GM19372 (cell line): ENCODE results near the gene TEX11.
"Not testable (repeated sequence)": the region's sequence is repeated elsewhere in the genome, so short reads cannot be mapped to it uniquely, and the experiment has no call there.

Source experiments
- ATAC-seq: cut with Tn5 transposase; IDR thresholded peaks from one replicate; pipeline ENCODE4 v1.9.1; 2021; ENCODE audit warnings: mild to moderate bottlenecking, low read depth, moderate library complexity; ENCODE audit not compliant: unreplicated experiment

Gene TEX11

GRCh38 chrX:70618467-70618866 lies 290.0 kb downstream of the TEX11 start:
- ATAC-seq, result no peak

- no peak for ATAC-seq
Measured at GRCh38 chrX:70613295-70613694, 295.2 kb downstream of the TEX11 start.

- ATAC-seq, result no peak
Measured at GRCh38 chrX:70605352-70605751, 303.2 kb downstream of the TEX11 start.

- ATAC-seq, result no peak
Measured at GRCh38 chrX:70592091-70592490, 316.4 kb downstream of the TEX11 start.

- ATAC-seq, result not testable (repeated sequence)
Measured at GRCh38 chrX:70587158-70587557, 321.4 kb downstream of the TEX11 start.

GRCh38 chrX:70577442-70577841 lies 331.1 kb downstream of the TEX11 start:
- ATAC-seq, result no peak

DNA sequence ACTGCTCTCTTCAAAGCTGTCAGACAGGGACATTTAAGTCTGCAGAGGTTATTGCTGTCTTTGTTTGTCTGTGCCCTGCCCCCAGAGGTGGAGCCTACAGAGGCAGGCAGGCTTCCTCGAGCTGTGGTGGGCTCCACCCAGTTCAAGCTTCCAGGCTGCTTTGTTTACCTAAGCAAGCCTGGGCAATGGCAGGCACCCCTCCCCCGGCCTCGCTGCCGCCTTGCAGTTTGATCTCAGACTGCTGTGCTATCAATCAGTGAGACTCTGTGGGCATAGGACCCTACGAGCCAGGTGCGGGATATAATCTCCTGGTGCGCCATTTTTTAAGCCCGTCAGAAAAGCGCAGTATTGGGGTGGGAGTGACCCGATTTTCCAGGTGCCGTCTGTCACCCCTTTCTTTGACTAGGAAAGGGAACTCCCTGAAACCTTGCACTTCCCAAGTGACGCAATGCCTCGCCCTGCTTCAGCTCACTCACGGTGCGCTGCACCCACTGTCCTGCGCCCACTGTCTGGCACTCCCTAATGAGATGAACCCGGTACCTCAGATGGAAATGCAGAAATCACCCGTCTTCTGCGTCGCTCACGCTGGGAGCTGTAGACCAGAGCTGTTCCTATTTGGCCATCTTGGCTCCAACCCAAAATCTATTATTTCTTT lies 338.5 kb downstream of the TEX11 start:
- ATAC-seq, result not testable (repeated sequence)

DNA sequence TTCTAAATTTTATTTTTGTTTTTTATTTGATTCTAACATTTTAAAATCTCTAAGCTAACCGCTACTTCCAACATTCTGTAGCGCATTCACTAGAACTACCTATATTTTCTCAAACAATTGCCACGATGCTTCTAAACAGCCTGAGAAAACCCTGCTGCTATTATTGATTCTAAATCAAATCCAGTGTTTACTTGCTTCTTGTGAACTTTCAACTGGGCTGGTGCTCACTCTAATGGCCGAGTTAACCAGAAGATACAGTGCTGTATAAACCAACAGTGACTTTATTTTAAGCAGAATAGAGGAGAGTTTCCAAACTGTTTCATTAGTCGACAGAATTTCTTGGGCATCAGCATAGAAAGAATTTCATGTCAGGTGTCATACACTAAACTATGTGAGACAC lies 353.6 kb downstream of the TEX11 start:
- no peak for ATAC-seq

- no peak for ATAC-seq
Measured at GRCh38 chrX:70554523-70554922, 354.0 kb downstream of the TEX11 start.

GRCh38 chrX:70554081-70554480 lies 354.4 kb downstream of the TEX11 start:
- ATAC-seq, result no peak

DNA sequence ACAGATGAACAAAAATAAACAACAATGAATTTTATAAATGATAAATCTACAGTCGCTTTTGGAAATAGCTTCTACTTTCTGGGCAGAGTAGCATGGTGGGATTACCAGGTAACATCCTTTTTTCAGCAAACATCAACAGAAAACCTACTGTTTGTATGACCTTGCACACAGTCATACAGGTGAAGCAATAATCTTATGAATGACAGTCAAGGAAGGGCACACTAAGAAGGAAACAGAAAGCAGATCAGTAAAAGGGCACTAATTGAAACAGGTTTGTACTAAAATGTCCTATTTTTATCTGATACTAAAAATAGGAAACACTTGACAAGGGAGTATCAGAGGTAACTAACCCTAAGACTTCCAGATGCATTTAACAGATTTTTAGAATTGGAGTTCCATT lies 355.0 kb downstream of the TEX11 start:
- no peak for ATAC-seq

DNA sequence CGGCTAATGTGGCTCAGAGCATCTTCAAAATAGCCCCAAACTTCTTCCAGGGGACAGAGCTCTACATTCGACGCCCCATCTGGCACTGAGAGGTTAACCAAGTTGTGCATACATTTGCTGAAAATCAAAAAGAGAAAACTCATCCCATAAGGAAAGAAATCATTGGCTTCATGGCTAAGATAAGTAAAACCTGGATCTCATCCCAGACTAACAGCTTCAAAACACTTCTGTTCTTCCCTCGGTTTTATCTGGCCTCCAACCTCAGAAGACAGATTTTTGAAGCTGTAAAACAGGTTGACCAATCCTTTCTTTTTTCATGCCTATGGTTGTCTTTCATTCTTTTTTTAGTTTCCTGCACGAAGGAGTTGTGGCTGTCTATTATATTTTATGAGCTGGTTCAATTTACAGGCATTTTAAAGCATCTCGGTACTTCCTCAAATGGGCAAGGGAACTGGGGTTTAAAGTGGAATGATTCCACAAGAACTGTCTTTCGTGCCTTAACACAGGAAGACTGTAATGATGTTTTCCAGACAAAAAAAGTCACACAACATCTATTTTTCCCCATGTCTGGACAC lies 356.3 kb downstream of the TEX11 start:
- ATAC-seq, result no peak

GRCh38 chrX:70549429-70549828 lies 359.1 kb downstream of the TEX11 start:
- no peak for ATAC-seq

DNA sequence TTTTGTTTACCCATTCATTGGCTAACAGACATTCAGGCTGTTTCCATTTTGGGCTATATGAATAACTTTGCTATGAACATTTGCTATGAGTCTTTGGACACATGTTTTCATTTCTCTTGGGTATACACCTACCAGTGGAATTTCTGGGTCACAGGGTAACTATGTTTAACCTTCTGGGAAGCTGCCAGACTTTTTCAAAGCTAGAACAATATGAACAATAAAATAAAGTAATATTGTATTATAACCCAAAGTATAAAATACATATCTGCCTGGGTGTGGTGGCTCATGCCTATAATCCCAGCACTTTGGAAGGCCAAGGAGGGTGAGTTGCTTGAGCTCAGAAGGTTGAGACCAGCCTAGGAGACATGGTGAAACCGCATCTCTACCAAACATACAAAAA lies 373.3 kb downstream of the TEX11 start:
- ATAC-seq, result no peak

DNA sequence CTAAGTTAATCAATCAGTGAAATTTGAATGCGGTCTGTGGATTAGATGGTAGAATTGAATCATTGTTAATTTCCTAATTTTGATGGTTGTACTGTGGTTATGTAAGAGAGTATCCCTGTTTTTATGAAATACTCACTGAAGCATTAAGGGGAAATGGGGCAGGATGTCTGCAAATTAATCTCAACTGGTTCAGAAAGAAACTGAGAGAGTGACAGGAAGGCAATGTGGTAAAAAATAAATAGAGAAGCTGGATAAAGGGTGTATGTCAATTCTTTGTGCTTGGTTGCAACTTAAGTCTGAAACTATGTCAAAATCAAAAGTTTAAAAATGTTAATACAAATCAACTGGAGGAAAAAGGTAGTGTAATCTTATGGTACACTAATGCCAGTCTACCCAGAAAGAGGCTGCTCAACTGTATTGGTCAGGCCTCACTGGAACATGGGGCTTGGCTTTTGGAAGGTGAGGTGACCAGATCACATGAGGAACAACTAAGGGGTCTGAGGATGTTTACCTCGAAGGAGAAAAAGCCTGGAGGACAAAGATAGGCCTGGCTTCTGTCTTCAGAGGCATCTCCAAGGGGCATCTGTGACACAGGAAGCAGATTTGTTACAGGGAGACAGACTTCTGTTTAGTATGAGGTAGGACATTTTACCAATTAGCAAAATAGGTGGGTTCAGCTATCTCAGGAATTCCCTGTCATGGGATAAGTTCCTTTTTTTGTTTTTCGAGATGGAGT lies 380.7 kb downstream of the TEX11 start:
- ATAC-seq, result no peak

- no peak for ATAC-seq
Measured at GRCh38 chrX:70527053-70527452, 381.5 kb downstream of the TEX11 start.

- no peak for ATAC-seq
Measured at GRCh38 chrX:70525733-70526132, 382.8 kb downstream of the TEX11 start.

GRCh38 chrX:70515692-70516091 lies 392.8 kb downstream of the TEX11 start:
- ATAC-seq, result not testable (repeated sequence)

GRCh38 chrX:70515270-70515669 lies 393.2 kb downstream of the TEX11 start:
- ATAC-seq, result not testable (repeated sequence)

DNA sequence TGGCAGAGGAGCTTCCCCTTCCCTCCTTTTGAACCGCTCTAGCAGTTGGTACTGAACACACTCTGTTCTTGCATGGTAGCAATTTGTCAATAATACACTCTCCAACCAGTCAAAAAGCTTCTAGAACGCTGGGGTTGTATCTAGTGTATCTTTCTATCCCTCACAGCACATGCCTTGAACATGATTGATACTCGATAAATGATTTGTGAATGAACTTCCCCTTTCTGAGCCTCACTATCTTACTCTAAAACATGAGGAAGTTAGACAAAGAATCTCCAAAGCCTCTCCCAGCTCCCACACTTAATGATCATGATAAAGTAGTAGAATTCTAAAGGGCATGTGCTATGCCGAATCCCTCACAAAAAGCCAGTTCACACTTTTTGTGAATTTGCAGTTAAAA lies 399.4 kb downstream of the TEX11 start:
- no peak for ATAC-seq

DNA sequence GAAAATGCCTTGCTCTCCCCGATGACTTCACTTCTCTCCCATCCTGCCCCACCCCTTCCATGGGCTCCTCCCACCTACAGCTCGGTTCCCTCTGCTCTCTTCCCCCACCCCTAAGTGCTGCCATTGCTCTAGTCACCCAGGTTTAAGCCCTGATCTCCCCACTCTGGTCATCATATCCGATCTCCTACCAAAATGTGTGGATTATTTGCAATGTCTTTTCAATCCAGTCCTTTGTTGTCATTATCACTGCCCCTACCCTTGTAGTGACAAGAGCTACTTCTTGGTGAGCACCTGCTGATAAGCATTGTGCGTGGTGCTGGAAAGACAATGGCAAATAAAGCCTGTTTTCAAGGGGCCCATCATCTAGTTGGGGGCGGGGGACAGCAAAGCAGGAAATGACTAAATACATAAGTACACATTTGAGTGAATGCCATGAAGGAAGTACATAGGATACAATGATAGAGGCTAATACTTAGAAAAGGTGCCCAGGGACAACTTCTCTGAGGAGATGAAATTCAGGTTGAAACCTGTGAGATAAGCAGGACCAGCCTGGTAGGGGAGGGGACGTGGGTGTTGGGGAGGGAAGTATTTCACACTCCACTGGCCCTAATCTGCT lies 400.1 kb downstream of the TEX11 start:
- ATAC-seq, result no peak
